Ishikawa (cell line): ENCODE data around the gene SNX12.

Source experiments
- CEBPB ChIP-seq: IDR thresholded peaks from 2 replicates; pipeline ENCODE4 v1.6.1; 2012
- CREB1 ChIP-seq: IDR thresholded peaks from 2 replicates; pipeline ENCODE4 v1.6.1; 2012; ENCODE audit warnings: low read depth
- EGR1 ChIP-seq: IDR thresholded peaks from 2 replicates; pipeline ENCODE4 v1.6.1; 2012
- EP300 ChIP-seq: IDR thresholded peaks from 2 replicates; pipeline ENCODE4 v1.6.1; 2012; ENCODE audit warnings: borderline replicate concordance
- FOXM1 ChIP-seq: IDR thresholded peaks from 2 replicates; pipeline ENCODE4 v1.6.1; 2012; ENCODE audit warnings: low read depth, borderline replicate concordance
- NFIC ChIP-seq: IDR thresholded peaks from 2 replicates; pipeline ENCODE4 v1.6.1; 2012
- RAD21 ChIP-seq: IDR thresholded peaks from 2 replicates; pipeline ENCODE4 v1.6.1; 2012; ENCODE audit warnings: low read depth
- TAF1 ChIP-seq: IDR thresholded peaks from 2 replicates; pipeline ENCODE4 v1.6.1; 2012; ENCODE audit warnings: low read depth, mild to moderate bottlenecking
- TCF12 ChIP-seq: IDR thresholded peaks from 2 replicates; pipeline ENCODE4 v1.6.1; 2012; ENCODE audit warnings: low read depth
- TEAD4 ChIP-seq: IDR thresholded peaks from 2 replicates; pipeline ENCODE4 v1.6.1; 2012
- YY1 ChIP-seq: IDR thresholded peaks from 2 replicates; pipeline ENCODE4 v1.6.1; 2012; ENCODE audit warnings: low read depth
- ZBTB7A ChIP-seq: IDR thresholded peaks from 2 replicates; pipeline ENCODE4 v1.6.1; 2012; ENCODE audit warnings: low read depth
- TF ChIP-seq, protein P1 (sequence below): IDR thresholded peaks from 2 replicates; pipeline ENCODE4 v1.6.1; 2012
- TF ChIP-seq, protein P2 (sequence below): IDR thresholded peaks from 2 replicates; pipeline ENCODE4 v1.6.1; 2012; ENCODE audit warnings: low read depth, mild to moderate bottlenecking
- TF ChIP-seq, protein P3 (sequence below): IDR thresholded peaks from 2 replicates; pipeline ENCODE4 v1.6.1; 2012

Gene SNX12

DNA sequence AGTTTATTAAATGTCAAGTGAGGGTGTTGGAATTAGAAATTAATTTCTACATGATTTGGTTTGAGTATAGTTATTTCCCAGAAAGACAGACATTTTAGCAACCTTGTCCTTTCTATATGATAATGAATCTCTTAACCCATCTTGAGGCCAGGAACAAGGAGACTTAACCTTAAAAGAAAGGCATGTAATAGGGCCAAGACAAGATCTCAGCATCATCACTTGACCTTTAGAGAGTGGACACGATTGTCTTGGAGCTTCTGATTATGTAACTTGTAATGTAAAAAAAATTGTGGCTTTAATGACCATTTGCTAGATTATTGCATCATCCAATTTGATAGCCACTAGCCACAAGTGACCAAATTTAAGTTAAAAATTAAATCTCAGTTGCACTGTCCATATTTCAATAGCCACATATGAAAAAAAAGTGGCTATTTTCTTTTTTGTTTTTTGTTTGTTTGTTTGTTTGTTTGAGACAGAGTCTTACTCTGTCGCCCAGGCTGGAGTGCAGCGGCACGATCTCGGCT is 14.1 kb upstream of the SNX12 start:
- TF ChIP-seq TEAD4 (no peak), CREB1 (no peak), RAD21 (no peak), TCF12 (no peak), EP300 (no peak), NFIC (no peak), FOXM1 (no peak), ZBTB7A (no peak), YY1 (no peak), EGR1 (no peak), TAF1 (no peak), CEBPB (no peak)
- TF ChIP-seq, protein P1, sequence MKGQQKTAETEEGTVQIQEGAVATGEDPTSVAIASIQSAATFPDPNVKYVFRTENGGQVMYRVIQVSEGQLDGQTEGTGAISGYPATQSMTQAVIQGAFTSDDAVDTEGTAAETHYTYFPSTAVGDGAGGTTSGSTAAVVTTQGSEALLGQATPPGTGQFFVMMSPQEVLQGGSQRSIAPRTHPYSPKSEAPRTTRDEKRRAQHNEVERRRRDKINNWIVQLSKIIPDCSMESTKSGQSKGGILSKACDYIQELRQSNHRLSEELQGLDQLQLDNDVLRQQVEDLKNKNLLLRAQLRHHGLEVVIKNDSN = no peak
- TF ChIP-seq, protein P2, sequence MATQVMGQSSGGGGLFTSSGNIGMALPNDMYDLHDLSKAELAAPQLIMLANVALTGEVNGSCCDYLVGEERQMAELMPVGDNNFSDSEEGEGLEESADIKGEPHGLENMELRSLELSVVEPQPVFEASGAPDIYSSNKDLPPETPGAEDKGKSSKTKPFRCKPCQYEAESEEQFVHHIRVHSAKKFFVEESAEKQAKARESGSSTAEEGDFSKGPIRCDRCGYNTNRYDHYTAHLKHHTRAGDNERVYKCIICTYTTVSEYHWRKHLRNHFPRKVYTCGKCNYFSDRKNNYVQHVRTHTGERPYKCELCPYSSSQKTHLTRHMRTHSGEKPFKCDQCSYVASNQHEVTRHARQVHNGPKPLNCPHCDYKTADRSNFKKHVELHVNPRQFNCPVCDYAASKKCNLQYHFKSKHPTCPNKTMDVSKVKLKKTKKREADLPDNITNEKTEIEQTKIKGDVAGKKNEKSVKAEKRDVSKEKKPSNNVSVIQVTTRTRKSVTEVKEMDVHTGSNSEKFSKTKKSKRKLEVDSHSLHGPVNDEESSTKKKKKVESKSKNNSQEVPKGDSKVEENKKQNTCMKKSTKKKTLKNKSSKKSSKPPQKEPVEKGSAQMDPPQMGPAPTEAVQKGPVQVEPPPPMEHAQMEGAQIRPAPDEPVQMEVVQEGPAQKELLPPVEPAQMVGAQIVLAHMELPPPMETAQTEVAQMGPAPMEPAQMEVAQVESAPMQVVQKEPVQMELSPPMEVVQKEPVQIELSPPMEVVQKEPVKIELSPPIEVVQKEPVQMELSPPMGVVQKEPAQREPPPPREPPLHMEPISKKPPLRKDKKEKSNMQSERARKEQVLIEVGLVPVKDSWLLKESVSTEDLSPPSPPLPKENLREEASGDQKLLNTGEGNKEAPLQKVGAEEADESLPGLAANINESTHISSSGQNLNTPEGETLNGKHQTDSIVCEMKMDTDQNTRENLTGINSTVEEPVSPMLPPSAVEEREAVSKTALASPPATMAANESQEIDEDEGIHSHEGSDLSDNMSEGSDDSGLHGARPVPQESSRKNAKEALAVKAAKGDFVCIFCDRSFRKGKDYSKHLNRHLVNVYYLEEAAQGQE = no peak
- TF ChIP-seq, protein P3, sequence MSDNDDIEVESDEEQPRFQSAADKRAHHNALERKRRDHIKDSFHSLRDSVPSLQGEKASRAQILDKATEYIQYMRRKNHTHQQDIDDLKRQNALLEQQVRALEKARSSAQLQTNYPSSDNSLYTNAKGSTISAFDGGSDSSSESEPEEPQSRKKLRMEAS = no peak

DNA sequence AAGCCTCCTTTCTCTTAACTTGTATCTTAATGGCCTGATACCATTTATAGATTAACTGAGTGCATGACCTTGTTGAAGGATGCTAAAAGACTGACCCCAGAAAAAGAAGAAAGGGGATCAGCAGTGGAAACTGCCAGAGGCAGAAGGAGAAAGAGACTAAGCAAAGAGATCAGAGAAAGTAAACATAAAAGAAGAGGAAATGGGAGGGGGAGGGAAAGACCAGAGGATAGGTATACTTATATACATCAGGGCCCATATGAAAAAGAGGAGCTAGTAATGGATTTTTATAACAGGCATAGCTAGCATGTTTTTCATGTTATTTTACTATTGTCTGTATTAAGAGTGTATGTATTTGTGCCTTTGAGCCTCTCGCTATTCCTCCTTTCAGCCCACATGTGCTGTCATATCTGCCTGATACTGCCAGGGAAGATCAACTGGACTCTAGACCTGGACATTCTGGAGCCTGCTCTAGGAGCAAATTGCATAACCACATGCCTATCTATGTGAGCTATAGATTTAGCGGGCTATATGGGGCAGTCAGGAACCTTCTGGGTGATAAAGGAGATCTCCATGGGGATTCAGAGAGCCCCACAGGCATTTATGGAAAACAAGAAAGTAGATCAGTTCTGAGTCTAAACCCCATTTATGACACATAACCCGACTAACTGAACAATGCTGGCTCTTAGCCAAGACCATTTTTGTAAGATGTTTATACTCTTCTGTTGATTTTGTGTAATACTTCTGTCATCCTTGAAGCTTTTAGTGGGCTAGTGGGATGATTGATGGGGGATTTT is 13.4 kb upstream of the SNX12 start:
- 0 out of 2 replicates have a peak, but pooled peaks have one; percentile 17 for TF ChIP-seq NFIC
- no peak for TF ChIP-seq EGR1
- TF ChIP-seq YY1 = no peak

DNA sequence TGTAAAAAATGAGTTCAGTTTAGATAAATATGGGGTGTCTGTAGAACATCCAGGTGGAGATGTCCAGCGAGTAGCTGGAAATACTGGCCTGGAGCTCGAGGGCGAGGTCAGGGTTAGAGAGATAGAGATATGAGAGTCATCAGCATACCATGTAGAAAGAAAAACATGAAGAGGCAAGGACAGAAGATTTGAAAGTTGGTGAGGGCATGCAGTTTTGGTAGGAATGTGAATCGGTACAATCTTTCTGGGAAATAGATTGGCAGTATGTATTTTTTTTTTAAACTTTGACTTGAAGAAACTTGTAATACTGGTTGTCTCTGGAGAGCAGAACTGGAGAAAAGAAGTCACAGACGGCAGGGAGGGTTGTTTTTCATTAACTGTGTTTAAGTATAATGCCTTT is 2.4 kb upstream of the SNX12 start:
- TF ChIP-seq CREB1 = no peak
- no peak for TF ChIP-seq EP300
- no peak for TF ChIP-seq TEAD4
- no peak for TF ChIP-seq CEBPB
- TF ChIP-seq, protein P2 = no peak
- TF ChIP-seq NFIC = no peak
- TF ChIP-seq ZBTB7A = no peak
- no peak for TF ChIP-seq YY1
- TF ChIP-seq TCF12 = no peak
- TF ChIP-seq TAF1 = no peak
- TF ChIP-seq, protein P1 = no peak

DNA sequence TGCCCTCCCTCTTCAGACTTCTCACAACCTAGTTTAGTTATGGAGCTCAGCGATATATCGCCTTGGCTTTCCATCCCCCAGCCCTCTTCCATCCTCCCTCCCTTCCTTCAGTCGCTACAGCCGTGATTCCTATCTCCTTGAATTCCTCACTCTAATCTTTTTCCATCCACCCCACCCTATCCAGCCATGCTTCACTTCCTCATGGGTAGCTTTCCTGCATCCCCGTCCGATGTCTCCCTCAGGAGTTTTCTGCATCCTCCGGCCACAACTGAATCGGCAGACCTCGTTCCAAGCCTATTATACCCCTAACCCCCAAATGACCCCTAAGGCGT is 456 bp downstream of the SNX12 start:
- TF ChIP-seq CREB1 = no peak
- TF ChIP-seq, protein P1 = no peak
- TF ChIP-seq TEAD4 = no peak
- TF ChIP-seq, protein P3 = no peak
- TF ChIP-seq, protein P2 = no peak
- no peak for TF ChIP-seq FOXM1
- TF ChIP-seq TCF12 = no peak
- no peak for TF ChIP-seq TAF1
- no peak for TF ChIP-seq YY1
- TF ChIP-seq RAD21 = no peak
- no peak for TF ChIP-seq CEBPB
- TF ChIP-seq ZBTB7A = no peak
- no peak for TF ChIP-seq EGR1
- no peak for TF ChIP-seq EP300
- no peak for TF ChIP-seq NFIC
